Measurements from ENCODE around the gene TRIM72. TPM values are rescaled to one million over a fixed set of nuclear protein-coding genes. Genes with fewer than 3 reads are reported as not detected.
"Not testable (repeated sequence)": the region's sequence is repeated elsewhere in the genome, so short reads cannot be mapped to it uniquely, and the experiment has no call there.

The TRIM72 gene
- polyA plus RNA-seq, 3 donors: 0.04 TPM; not detected in 2

DNA sequence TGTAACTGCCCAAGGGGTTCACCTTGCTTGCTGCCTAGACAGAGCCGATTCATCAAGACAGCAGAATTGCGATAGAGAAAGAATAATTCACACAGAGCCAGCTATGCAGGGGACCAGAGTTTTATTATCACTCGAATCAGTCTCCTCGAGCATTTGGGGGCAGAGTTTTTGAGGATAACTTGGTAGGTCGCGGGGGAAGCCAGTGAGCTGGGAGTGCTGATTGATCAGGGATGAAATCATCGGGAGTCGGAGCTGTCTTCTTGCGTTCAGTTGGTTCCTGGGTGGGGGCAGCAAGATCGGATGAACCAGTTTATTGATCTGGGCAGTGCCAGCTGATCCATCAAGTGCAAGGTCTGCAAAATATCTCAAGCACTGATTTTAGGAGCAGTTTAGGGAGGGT lies 55.0 kb downstream of the TRIM72 start:
- Histone ChIP-seq H3K27ac (ENCODE audit: low read depth in 1 of 2, low read length in 2 of 2) (no peak overlapping the region), H3K27me3 (ENCODE audit: control insufficient read depth in 2 of 2, insufficient read depth in 2 of 2, low read length in 2 of 2) (no peaks in the 10 kb centered on the region), H3K36me3 (replicated peaks in 1 of 2; ENCODE audit: control insufficient read depth in 1 of 2, insufficient read depth in 2 of 2, low read length in 2 of 2) (peaks cover 69 to 85% of the 10 kb centered on the region in 2 donors), H3K79me2 (ENCODE audit: insufficient read depth, low read length) (peaks cover 64% of the 10 kb centered on the region), H3K4me3 (replicated peaks in 1 of 3; ENCODE audit: low read depth in 2 of 3, low read length in 3 of 3) (no peak overlapping the region), H3K4me1 (ENCODE audit: control insufficient read depth in 1 of 2, insufficient read depth in 2 of 2, low read length in 2 of 2) (peaks cover 20 to 26% of the 10 kb centered on the region in 2 donors), H2AFZ (ENCODE audit: insufficient read depth, low read depth, low read length, poor library complexity, severe bottlenecking) (no peak overlapping the region), H3K9me3 (replicated peaks in 1 of 2; ENCODE audit: control insufficient read depth in 1 of 2, insufficient read depth in 1 of 2, low read length in 2 of 2) (no peaks in the 10 kb centered on the region), H4K20me1 (ENCODE audit: insufficient read depth, low read length) (peaks cover 92% of the 10 kb centered on the region), H3K4me2 (replicated peaks; ENCODE audit: extremely low read depth, low read length, poor library complexity, severe bottlenecking) (no peak overlapping the region), H3K9ac (ENCODE audit: insufficient read depth, low read length, poor library complexity, severe bottlenecking) (no peak overlapping the region)
- Mint-ChIP-seq H3K9me3 (peaks cover 0 to 5% (median 0%) of the 10 kb centered on the region in 7 donors), H3K4me3 (no peak overlapping the region), H3K27ac (peak overlapping the region in 1 of 7 donors; percentile 47), H3K4me1 (peaks cover 25% of the 10 kb centered on the region), H3K27me3 (ENCODE audit: low read depth in 3 of 3) (peaks cover 0 to 6% (median 2%) of the 10 kb centered on the region in 3 donors), H3K36me3 (peaks cover 78 to 84% of the 10 kb centered on the region in 2 donors)
- intact Hi-C loops (cut with micrococcal nuclease): loop anchor here in 1 of 2 donors (10.0 kb wide), 1 partner anchor 154 kb away; the partner anchor contains the start of gene KAT8
- TF ChIP-seq, protein P1, sequence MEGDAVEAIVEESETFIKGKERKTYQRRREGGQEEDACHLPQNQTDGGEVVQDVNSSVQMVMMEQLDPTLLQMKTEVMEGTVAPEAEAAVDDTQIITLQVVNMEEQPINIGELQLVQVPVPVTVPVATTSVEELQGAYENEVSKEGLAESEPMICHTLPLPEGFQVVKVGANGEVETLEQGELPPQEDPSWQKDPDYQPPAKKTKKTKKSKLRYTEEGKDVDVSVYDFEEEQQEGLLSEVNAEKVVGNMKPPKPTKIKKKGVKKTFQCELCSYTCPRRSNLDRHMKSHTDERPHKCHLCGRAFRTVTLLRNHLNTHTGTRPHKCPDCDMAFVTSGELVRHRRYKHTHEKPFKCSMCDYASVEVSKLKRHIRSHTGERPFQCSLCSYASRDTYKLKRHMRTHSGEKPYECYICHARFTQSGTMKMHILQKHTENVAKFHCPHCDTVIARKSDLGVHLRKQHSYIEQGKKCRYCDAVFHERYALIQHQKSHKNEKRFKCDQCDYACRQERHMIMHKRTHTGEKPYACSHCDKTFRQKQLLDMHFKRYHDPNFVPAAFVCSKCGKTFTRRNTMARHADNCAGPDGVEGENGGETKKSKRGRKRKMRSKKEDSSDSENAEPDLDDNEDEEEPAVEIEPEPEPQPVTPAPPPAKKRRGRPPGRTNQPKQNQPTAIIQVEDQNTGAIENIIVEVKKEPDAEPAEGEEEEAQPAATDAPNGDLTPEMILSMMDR (IDR thresholded peaks at IDR 0.05): no peak
- DNase-seq: no peak
- WGBS (ENCODE audit: insufficient coverage): 99% methylated on average over 8 of the region's 10 CpGs

- WGBS (ENCODE audit: insufficient coverage): 100% methylated on average over 1 of the region's 2 CpGs
- peak overlapping the region in 2 of 7 donors; percentile 15 to 56 for H3K27ac Mint-ChIP-seq
- peaks cover 0 to 5% (median 0%) of the 10 kb centered on the region in 7 donors for H3K9me3 Mint-ChIP-seq
Measured at GRCh38 chr16:31269541-31269940, 55.6 kb downstream of the TRIM72 start.

DNA sequence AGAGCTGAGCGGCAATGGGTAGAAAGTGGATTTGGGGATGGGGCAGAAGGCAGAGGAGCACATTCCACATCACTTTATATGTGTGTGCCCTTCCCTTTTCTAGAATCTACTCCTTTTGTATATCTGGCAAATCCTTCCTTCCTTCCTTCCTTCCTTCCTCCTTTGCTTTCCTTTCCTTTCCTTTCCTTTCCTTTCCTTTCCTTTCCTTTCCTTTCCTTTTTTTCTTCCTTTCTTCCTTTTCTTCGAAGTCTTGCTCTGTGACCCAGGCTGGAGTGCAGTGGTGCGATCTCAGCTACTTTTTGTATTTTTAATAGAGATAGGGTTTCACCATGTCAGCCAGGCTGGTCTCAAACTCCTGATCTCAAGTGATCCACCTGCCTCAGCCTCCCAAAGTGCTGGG lies 56.1 kb downstream of the TRIM72 start:
- H3K27me3 ChIP-seq (ENCODE audit: control insufficient read depth in 2 of 2, insufficient read depth in 2 of 2, low read length in 2 of 2); H3K4me2 ChIP-seq (replicated peaks; ENCODE audit: extremely low read depth, low read length, poor library complexity, severe bottlenecking); H3K4me3 ChIP-seq (replicated peaks in 1 of 3; ENCODE audit: low read depth in 2 of 3, low read length in 3 of 3); H3K27me3 Mint-ChIP-seq (ENCODE audit: low read depth in 3 of 3); H3K4me3 Mint-ChIP-seq; H3K9ac ChIP-seq (ENCODE audit: insufficient read depth, low read length, poor library complexity, severe bottlenecking); H3K9me3 Mint-ChIP-seq; H3K9me3 ChIP-seq (replicated peaks in 1 of 2; ENCODE audit: control insufficient read depth in 1 of 2, insufficient read depth in 1 of 2, low read length in 2 of 2); H2AFZ ChIP-seq (ENCODE audit: insufficient read depth, low read depth, low read length, poor library complexity, severe bottlenecking); DNase-seq: not testable (repeated sequence)
- intact Hi-C loops (cut with micrococcal nuclease): loop anchor here in 1 of 2 donors (10.0 kb wide), 1 partner anchor 155 kb away; the partner anchor contains the start of gene KAT8
- H3K36me3 ChIP-seq (replicated peaks in 1 of 2; ENCODE audit: control insufficient read depth in 1 of 2, insufficient read depth in 2 of 2, low read length in 2 of 2): peaks cover 79 to 95% of the 10 kb centered on the region in 2 donors
- peaks cover 23% of the 10 kb centered on the region for H3K4me1 Mint-ChIP-seq
- peak overlapping the region in 4 of 7 donors; percentile 15 to 72 (median 58) for H3K27ac Mint-ChIP-seq
- peaks cover 9 to 16% of the 10 kb centered on the region in 2 donors for H3K4me1 ChIP-seq (ENCODE audit: control insufficient read depth in 1 of 2, insufficient read depth in 2 of 2, low read length in 2 of 2)
- no CpG with 5 or more reads among the region's 3 CpGs for WGBS (ENCODE audit: insufficient coverage)
- H3K27ac ChIP-seq (ENCODE audit: low read depth in 1 of 2, low read length in 2 of 2): peak overlapping the region in 1 of 2 donors; percentile 26
- peaks cover 91% of the 10 kb centered on the region for H4K20me1 ChIP-seq (ENCODE audit: insufficient read depth, low read length)
- peaks cover 86 to 93% of the 10 kb centered on the region in 2 donors for H3K36me3 Mint-ChIP-seq
- H3K79me2 ChIP-seq (ENCODE audit: insufficient read depth, low read length): peaks cover 55% of the 10 kb centered on the region

More at GRCh38 chr16:31269541-31269940, 55.6 kb downstream of the TRIM72 start:
- H3K27me3 ChIP-seq (ENCODE audit: control insufficient read depth in 2 of 2, insufficient read depth in 2 of 2, low read length in 2 of 2): no peaks in the 10 kb centered on the region
- no peak overlapping the region for H3K4me2 ChIP-seq (replicated peaks; ENCODE audit: extremely low read depth, low read length, poor library complexity, severe bottlenecking)
- no peak for DNase-seq
- H3K27ac ChIP-seq (ENCODE audit: low read depth in 1 of 2, low read length in 2 of 2): peak overlapping the region in 1 of 2 donors; percentile 26
- H4K20me1 ChIP-seq (ENCODE audit: insufficient read depth, low read length): peaks cover 91% of the 10 kb centered on the region
- Mint-ChIP-seq H3K36me3 (peaks cover 83 to 90% of the 10 kb centered on the region in 2 donors), H3K4me1 (peaks cover 25% of the 10 kb centered on the region), H3K27me3 (ENCODE audit: low read depth in 3 of 3) (peaks cover 0 to 6% (median 2%) of the 10 kb centered on the region in 3 donors), H3K4me3 (no peak overlapping the region)
- no peak overlapping the region for H2AFZ ChIP-seq (ENCODE audit: insufficient read depth, low read depth, low read length, poor library complexity, severe bottlenecking)
- H3K9ac ChIP-seq (ENCODE audit: insufficient read depth, low read length, poor library complexity, severe bottlenecking): no peak overlapping the region
- peaks cover 13 to 20% of the 10 kb centered on the region in 2 donors for H3K4me1 ChIP-seq (ENCODE audit: control insufficient read depth in 1 of 2, insufficient read depth in 2 of 2, low read length in 2 of 2)
- TF ChIP-seq, protein P1 (IDR thresholded peaks at IDR 0.05): no peak
- peaks cover 75 to 91% of the 10 kb centered on the region in 2 donors for H3K36me3 ChIP-seq (replicated peaks in 1 of 2; ENCODE audit: control insufficient read depth in 1 of 2, insufficient read depth in 2 of 2, low read length in 2 of 2)
- no peak overlapping the region for H3K4me3 ChIP-seq (replicated peaks in 1 of 3; ENCODE audit: low read depth in 2 of 3, low read length in 3 of 3)
- intact Hi-C loops (cut with micrococcal nuclease): loop anchor here in 1 of 2 donors (10.0 kb wide), 1 partner anchor 155 kb away; the partner anchor contains the start of gene KAT8
- H3K9me3 ChIP-seq (replicated peaks in 1 of 2; ENCODE audit: control insufficient read depth in 1 of 2, insufficient read depth in 1 of 2, low read length in 2 of 2): no peaks in the 10 kb centered on the region
- peaks cover 57% of the 10 kb centered on the region for H3K79me2 ChIP-seq (ENCODE audit: insufficient read depth, low read length)
